Measurements from ENCODE around the gene TECR.
"Not testable (repeated sequence)": the region's sequence is repeated elsewhere in the genome, so short reads cannot be mapped to it uniquely, and the experiment has no call there.

TECR gene

GRCh38 chr19:14561249-14561648, 31.9 kb downstream of the TECR start:
- DNase-seq (ENCODE audit: low read depth) = no peak
- no peak overlapping the region for H3K4me3 ChIP-seq (ENCODE audit: low read depth, low read length)
- no peak for TF ChIP-seq POLR2A (IDR thresholded peaks at IDR 0.05; ENCODE audit: extremely low read depth, insufficient read length)
- TF ChIP-seq MYC (IDR thresholded peaks at IDR 0.05; ENCODE audit: low read depth, low read length) = no peak
- TF ChIP-seq MAX (IDR thresholded peaks at IDR 0.05; ENCODE audit: low read depth, low read length) = no peak
- TF ChIP-seq CTCF (IDR thresholded peaks at IDR 0.05; ENCODE audit: low read depth, low read length) = no peak

- no peak for TF ChIP-seq MYC (IDR thresholded peaks at IDR 0.05; ENCODE audit: low read depth, low read length)
- TF ChIP-seq MAX (IDR thresholded peaks at IDR 0.05; ENCODE audit: low read depth, low read length) = no peak
- TF ChIP-seq POLR2A (IDR thresholded peaks at IDR 0.05; ENCODE audit: extremely low read depth, insufficient read length) = no peak
- TF ChIP-seq CTCF (IDR thresholded peaks at IDR 0.05; ENCODE audit: low read depth, low read length) = no peak
- peak; percentile 28 for DNase-seq (ENCODE audit: low read depth)
- H3K4me3 ChIP-seq (ENCODE audit: low read depth, low read length) = no peak overlapping the region
These were observed 32.5 kb downstream of the TECR start for GRCh38 chr19:14561847-14562351.

- TF ChIP-seq MYC (IDR thresholded peaks at IDR 0.05; ENCODE audit: low read depth, low read length) (no peak), CTCF (IDR thresholded peaks at IDR 0.05; ENCODE audit: low read depth, low read length) (no peak), MAX (IDR thresholded peaks at IDR 0.05; ENCODE audit: low read depth, low read length) (no peak)
- no peak overlapping the region for H3K4me3 ChIP-seq (ENCODE audit: low read depth, low read length)
- DNase-seq (ENCODE audit: low read depth) = no peak
These were observed 33.5 kb downstream of the TECR start for GRCh38 chr19:14562660-14563589.

- TF ChIP-seq MAX (IDR thresholded peaks at IDR 0.05; ENCODE audit: low read depth, low read length) (no peak), MYC (IDR thresholded peaks at IDR 0.05; ENCODE audit: low read depth, low read length) (no peak), CTCF (IDR thresholded peaks at IDR 0.05; ENCODE audit: low read depth, low read length) (no peak), POLR2A (IDR thresholded peaks at IDR 0.05; ENCODE audit: extremely low read depth, insufficient read length) (no peak)
- DNase-seq (ENCODE audit: low read depth) = no peak
- H3K4me3 ChIP-seq (ENCODE audit: low read depth, low read length) = no peak overlapping the region
These were observed 34.2 kb downstream of the TECR start for GRCh38 chr19:14563590-14563926.

- no peak overlapping the region for H3K4me3 ChIP-seq (ENCODE audit: low read depth, low read length)
- DNase-seq (ENCODE audit: low read depth) = peak; percentile 48
- TF ChIP-seq CTCF (IDR thresholded peaks at IDR 0.05; ENCODE audit: low read depth, low read length) (no peak), MAX (IDR thresholded peaks at IDR 0.05; ENCODE audit: low read depth, low read length) (no peak), MYC (IDR thresholded peaks at IDR 0.05; ENCODE audit: low read depth, low read length) (no peak), POLR2A (IDR thresholded peaks at IDR 0.05; ENCODE audit: extremely low read depth, insufficient read length) (no peak)
These were observed 34.7 kb downstream of the TECR start for GRCh38 chr19:14563989-14564651.

- H3K4me3 ChIP-seq (ENCODE audit: low read depth, low read length) = not testable (repeated sequence)
- DNase-seq (ENCODE audit: low read depth) = peak; percentile 59
These were observed 35.4 kb downstream of the TECR start for GRCh38 chr19:14564652-14565297.
